ENCODE results near the gene IRX3.

DNA sequence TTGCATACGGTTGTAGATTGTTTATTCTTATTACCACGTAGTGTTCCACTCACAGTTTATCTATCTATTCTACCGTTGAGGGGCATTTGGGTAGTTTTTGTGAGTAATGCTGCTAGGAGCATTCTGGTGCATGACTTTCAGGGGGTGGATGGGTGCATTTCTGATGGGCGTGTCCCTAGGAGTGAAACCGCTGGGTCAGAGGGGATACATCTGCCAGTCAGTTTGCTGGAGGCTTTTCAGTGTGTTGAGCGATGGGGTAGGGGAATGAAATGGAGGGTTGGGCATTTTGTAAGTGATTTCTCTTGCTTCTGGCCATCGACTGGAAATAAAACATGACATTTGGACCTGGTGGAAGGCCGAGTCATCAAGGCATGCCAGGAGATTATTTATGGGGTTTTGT lies 17.0 kb upstream of the IRX3 start:
- TF ChIP-seq CTCF (IDR thresholded peaks at IDR 0.05) (no peak), POLR2A (IDR thresholded peaks at IDR 0.05) (no peak)

All from Peyer's patch (tissue), 4 donors.